Naive thymus-derived CD4-positive, alpha-beta T cell (primary cell): ENCODE measurements around the gene GPLD1. TPM values are rescaled to one million over a fixed set of nuclear protein-coding genes. Genes with fewer than 3 reads are reported as not detected.
"Not testable (repeated sequence)": the region's sequence is repeated elsewhere in the genome, so short reads cannot be mapped to it uniquely, and the experiment has no call there.

Experiments used
- ATAC-seq: fragments of 150-1000 bp; cut with Tn5 transposase; 2 replicates; pipeline ENCODE4 v1.10.0; 2021; ENCODE audit warnings: mild to moderate bottlenecking, moderate library complexity
- CTCF ChIA-PET: fragments of 350-600 bp; sonication (Branson Sonifier 250); formaldehyde crosslinking; loops from one replicate; lab custom pipeline; 2021; ENCODE audit warnings: antibody characterized with exemption; lab: Charles Lee
- POLR2A ChIA-PET: fragments of 350-600 bp; sonication (Branson Sonifier 250); formaldehyde crosslinking; loops from one replicate; lab custom pipeline; 2021; ENCODE audit warnings: antibody characterized with exemption, inconsistent platforms; lab: Charles Lee
- DNase-seq, 9 donors: peaks; one replicate each; pipeline versions ENCODE4 v3.0.0 to v3.0.0-alpha.2; 2020 to 2022; ENCODE audit warnings: mixed read lengths in 1 of 9
- H3K27ac ChIP-seq: one replicate; pipeline ENCODE4 v1.7.0; 2013; ENCODE audit warnings: mild to moderate bottlenecking, low read depth, low read length, moderate library complexity
- H3K27me3 ChIP-seq, 2 donors: one replicate each; pipeline ENCODE4 v1.7.0; 2013; ENCODE audit warnings: low read length in 2 of 2, mild to moderate bottlenecking in 2 of 2, moderate library complexity in 2 of 2; ENCODE audit not compliant: control insufficient read depth in 2 of 2, insufficient read depth in 2 of 2
- H3K36me3 ChIP-seq, 3 experiments: 1 replicate in 2 of 3; 2 replicates in 1 of 3; pipeline ENCODE4 v1.7.0; 2013; ENCODE audit warnings: low read length in 3 of 3, mild to moderate bottlenecking in 3 of 3, moderate library complexity in 1 of 3; ENCODE audit not compliant: insufficient read depth in 3 of 3, control insufficient read depth in 2 of 3
- H3K4me1 ChIP-seq, 2 donors: one replicate each; pipeline ENCODE4 v1.7.0; 2013; ENCODE audit warnings: low read length in 2 of 2, mild to moderate bottlenecking in 2 of 2, moderate library complexity in 1 of 2; ENCODE audit not compliant: control insufficient read depth in 2 of 2, insufficient read depth in 2 of 2
- H3K4me3 ChIP-seq: 2 replicates; pipeline ENCODE4 v1.7.0; 2013; ENCODE audit warnings: mild to moderate bottlenecking, low read length
- H3K9me3 ChIP-seq, 3 experiments: 1 replicate in 2 of 3; 2 replicates in 1 of 3; pipeline ENCODE4 v1.7.0; 2013; ENCODE audit warnings: low read length in 3 of 3; ENCODE audit not compliant: control insufficient read depth in 2 of 3
- H3K27ac Mint-ChIP-seq, 9 donors: one replicate each; pipeline ENCODE4 v1.8.0; 2020 to 2022; ENCODE audit warnings: mixed read lengths in 9 of 9, mild to moderate bottlenecking in 8 of 9, moderate library complexity in 5 of 9, inconsistent platforms in 2 of 9
- H3K27me3 Mint-ChIP-seq, 5 donors: one replicate each; pipeline ENCODE4 v1.8.0; 2021 to 2022; ENCODE audit warnings: mixed read lengths in 5 of 5, mild to moderate bottlenecking in 1 of 5
- H3K36me3 Mint-ChIP-seq, 5 donors: one replicate each; pipeline ENCODE4 v1.8.0; 2020 to 2022; ENCODE audit warnings: mixed read lengths in 5 of 5, mild to moderate bottlenecking in 3 of 5, inconsistent platforms in 1 of 5
- H3K4me1 Mint-ChIP-seq, 7 donors: one replicate each; pipeline ENCODE4 v1.8.0; 2020 to 2022; ENCODE audit warnings: mixed read lengths in 7 of 7, mild to moderate bottlenecking in 3 of 7, inconsistent platforms in 1 of 7
- H3K4me3 Mint-ChIP-seq, 10 donors: one replicate each; pipeline ENCODE4 v1.8.0; 2020 to 2022; ENCODE audit warnings: mild to moderate bottlenecking in 10 of 10, mixed read lengths in 10 of 10, moderate library complexity in 6 of 10, inconsistent platforms in 2 of 10
- H3K9me3 Mint-ChIP-seq, 11 donors: one replicate each; pipeline ENCODE4 v1.8.0; 2020 to 2022; ENCODE audit warnings: mixed read lengths in 11 of 11, mild to moderate bottlenecking in 4 of 11, inconsistent platforms in 1 of 11, moderate library complexity in 1 of 11
- intact Hi-C, 2 donors: fragments of 100-400 bp; cut with micrococcal nuclease; formaldehyde crosslinking; loops; one replicate each; pipeline ENCODE4 v1.15.1; 2023
- polyA plus RNA-seq, 2 donors: library from polyadenylated mRNA; unstranded; fragments of 300-500 nt; fragmentation: Illumina TruSeq; gene quantifications; one replicate each; pipeline ENCODE4 v1.2.3, GENCODE V29; 2021
- total RNA-seq, 6 experiments: library from RNA in 5 of 6; stranded (reverse) in 5 of 6; gene quantifications; 1 replicate in 5 of 6; 2 replicates in 1 of 6; pipeline ENCODE4 v1.2.3 and lab custom pipeline; 2021 to 2026

Gene GPLD1
- total and polyA plus RNA-seq, 7 experiments from 2014 or later = 0.44 to 1.7 (median 0.94) TPM

DNA sequence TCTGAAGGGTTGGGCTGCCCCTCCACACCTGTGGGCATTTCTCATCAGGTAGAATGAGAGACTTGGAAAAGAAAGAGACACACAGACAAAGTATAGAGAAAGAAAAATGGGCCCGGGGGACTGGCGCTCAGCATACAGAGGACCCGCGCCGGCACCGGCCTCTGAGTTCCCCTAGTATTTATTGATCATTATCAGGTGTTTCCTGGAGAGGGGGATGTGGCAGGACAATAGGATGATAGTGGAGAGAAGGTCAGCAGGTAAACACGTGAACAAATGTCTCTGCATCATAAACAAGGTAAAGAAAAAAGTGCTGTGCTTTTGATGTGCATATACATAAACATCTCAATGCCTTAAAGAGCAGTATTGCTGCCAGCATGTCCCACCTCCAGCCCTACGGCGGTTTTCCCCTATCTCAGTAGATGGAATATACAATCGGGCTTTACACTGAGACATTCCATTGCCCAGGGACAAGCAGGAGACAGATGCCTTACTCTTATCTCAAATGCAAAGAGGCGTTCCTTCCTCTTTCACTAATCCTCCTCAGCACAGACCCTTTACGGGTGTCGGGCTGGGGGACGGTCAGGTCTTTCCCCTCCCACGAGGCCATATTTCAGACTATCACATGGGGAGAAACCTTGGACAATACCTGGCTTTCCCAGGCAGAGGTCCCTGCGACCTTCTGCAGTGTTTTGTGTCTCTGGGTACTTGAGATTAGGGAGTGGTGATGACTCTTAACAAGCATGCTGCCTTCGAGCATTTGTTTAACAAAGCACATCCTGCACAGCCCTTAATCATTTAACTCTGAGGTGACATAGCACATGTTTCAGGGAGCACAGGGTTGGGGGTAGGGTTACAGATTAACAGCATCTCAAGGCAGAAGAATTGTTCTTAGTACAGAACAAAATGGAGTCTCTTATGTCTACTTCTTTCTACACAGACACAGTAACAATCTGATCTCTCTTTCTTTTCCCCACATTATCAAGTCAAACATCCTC lies 89.0 kb downstream of the GPLD1 start:
- H3K4me3 ChIP-seq, CTCF ChIA-PET, H3K27me3 ChIP-seq, H3K36me3 ChIP-seq, H3K36me3 Mint-ChIP-seq, H3K4me1 ChIP-seq, ATAC-seq, H3K9me3 ChIP-seq, H3K27ac Mint-ChIP-seq, H3K27ac ChIP-seq, DNase-seq: not testable (repeated sequence)
- intact Hi-C loops = loop anchor here in 1 of 2 donors (5.0 kb wide), 2 partner anchors 118 to 737 kb away; no protein-coding TSS in a partner anchor
- POLR2A ChIA-PET = interaction anchor here (0.7 kb wide), 1 partner anchor 360 kb away, joined by 3 read pairs; no protein-coding TSS in a partner anchor
- Mint-ChIP-seq H3K4me1 (peaks cover 9 to 31% (median 28%) of the 10 kb centered on the region in 7 donors), H3K9me3 (peaks cover 0 to 14% (median 6%) of the 10 kb centered on the region in 11 donors), H3K4me3 (peak overlapping the region in 3 of 10 donors; percentile 0 to 69 (median 6)), H3K27me3 (peaks cover 31 to 46% (median 35%) of the 10 kb centered on the region in 5 donors)

DNA sequence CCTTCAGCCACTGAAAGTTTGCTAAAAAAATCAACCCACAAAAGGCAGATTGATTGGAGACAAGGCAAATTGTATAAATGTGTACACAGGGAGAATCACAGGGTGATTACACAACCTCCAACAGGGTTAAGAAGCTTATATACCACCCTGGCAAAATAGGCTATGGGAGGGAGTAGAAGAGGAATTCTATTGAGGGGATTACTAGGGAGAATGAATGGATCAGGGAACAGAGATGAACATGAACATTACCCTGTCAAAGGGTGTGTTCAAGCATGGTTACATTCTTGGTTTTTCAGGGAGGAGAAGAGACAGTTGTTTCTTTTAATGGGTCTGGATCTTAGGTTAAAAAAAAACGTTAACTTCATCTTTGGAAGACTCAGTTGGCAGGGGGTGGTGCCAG lies 91.7 kb downstream of the GPLD1 start:
- peaks cover 0 to 6% (median 0%) of the 10 kb centered on the region in 3 experiments for H3K9me3 ChIP-seq
- H3K27ac ChIP-seq = no peak overlapping the region
- no peak overlapping the region for H3K4me3 ChIP-seq
- intact Hi-C loops = no loop called here
- Mint-ChIP-seq H3K27me3 (peaks cover 31 to 53% (median 44%) of the 10 kb centered on the region in 5 donors), H3K9me3 (peaks cover 0 to 14% (median 6%) of the 10 kb centered on the region in 11 donors), H3K27ac (no peak overlapping the region), H3K4me1 (peaks cover 0 to 11% (median 6%) of the 10 kb centered on the region in 7 donors), H3K36me3 (peaks cover 0 to 5% (median 0%) of the 10 kb centered on the region in 5 donors), H3K4me3 (no peak overlapping the region)
- DNase-seq = no peak
- no peaks in the 10 kb centered on the region for H3K27me3 ChIP-seq
- POLR2A ChIA-PET = no interaction called here
- no peaks in the 10 kb centered on the region for H3K4me1 ChIP-seq
- H3K36me3 ChIP-seq = no peaks in the 10 kb centered on the region
- CTCF ChIA-PET = interaction anchor here (0.7 to 1.2 kb wide), 2 partner anchors 10 to 892 kb away, joined by 3 to 4 read pairs; no protein-coding TSS in a partner anchor
- ATAC-seq = no peak

DNA sequence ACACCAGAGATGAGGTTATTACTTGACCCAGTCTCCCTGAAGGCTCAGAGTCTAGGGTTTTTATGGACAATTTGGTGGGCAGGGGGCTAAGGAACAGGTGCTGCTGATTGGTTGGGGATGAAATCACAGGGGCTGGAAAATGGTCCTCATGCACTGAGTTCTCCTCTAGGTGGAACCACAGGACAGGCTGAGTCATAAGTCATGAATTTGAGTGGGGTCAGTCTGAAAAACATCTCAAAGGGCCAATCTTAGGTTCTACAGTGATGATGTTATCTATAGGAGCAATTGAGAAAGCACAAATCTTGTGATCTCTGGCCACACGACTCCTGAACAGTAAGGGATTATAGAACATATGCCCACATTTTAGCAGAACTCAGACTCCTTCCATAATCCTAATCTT lies 92.6 kb downstream of the GPLD1 start:
- Histone ChIP-seq H3K9me3 (peaks cover 0 to 6% (median 0%) of the 10 kb centered on the region in 3 experiments), H3K36me3 (no peaks in the 10 kb centered on the region), H3K27ac (no peak overlapping the region), H3K27me3 (no peaks in the 10 kb centered on the region), H3K4me3 (no peak overlapping the region), H3K4me1 (no peaks in the 10 kb centered on the region)
- ChIA-PET POLR2A (no interaction called here), CTCF (interaction anchor here (1.2 kb wide), 1 partner anchor 9 kb away, joined by 4 read pairs; no protein-coding TSS in a partner anchor)
- Mint-ChIP-seq H3K4me3 (no peak overlapping the region), H3K27me3 (peaks cover 31 to 53% (median 44%) of the 10 kb centered on the region in 5 donors), H3K36me3 (peaks cover 0 to 5% (median 0%) of the 10 kb centered on the region in 5 donors), H3K9me3 (peaks cover 0 to 14% (median 6%) of the 10 kb centered on the region in 11 donors), H3K4me1 (peaks cover 0 to 9% (median 0%) of the 10 kb centered on the region in 7 donors), H3K27ac (peak overlapping the region in 1 of 9 donors; percentile 17)
- no peak for DNase-seq
- no peak for ATAC-seq
- intact Hi-C loops = no loop called here

DNA sequence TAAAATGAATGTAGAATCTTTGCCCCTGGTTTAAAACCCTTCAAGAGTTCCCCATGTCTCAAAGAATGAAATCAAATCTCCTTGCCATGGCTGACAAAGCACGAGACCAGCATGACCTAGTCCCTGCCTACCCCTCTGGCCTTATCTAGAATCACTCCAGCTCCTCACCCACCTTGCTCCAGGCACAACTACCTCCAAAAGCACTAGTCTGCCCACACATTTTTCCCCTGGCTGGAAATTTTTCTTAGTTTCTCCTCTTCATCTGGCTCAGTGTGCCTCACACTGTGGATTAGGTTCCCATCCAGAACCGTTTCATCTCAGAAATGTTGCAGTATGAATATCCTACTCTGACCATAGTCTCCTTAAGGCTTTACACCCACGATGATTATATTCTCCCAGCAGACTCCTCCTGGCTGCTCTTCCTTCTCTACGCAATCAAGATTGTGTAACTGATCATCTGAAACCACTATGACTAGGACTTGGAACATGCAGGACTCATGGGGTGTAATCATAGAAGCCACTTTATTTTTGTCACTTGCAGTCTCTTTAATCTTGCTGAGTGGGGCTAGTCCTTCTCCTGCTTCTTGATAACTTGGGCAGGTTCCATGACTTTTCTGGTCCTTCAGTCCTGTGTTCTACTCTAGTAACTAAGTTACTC lies 94.5 kb downstream of the GPLD1 start:
- H3K4me1 Mint-ChIP-seq = peaks cover 0 to 5% (median 0%) of the 10 kb centered on the region in 7 donors
- H3K9me3 ChIP-seq = peaks cover 0 to 6% (median 0%) of the 10 kb centered on the region in 3 experiments
- no peak overlapping the region for H3K4me3 ChIP-seq
- ATAC-seq = peak; percentile 24
- no peaks in the 10 kb centered on the region for H3K4me1 ChIP-seq
- H3K27me3 Mint-ChIP-seq = peaks cover 22 to 48% (median 38%) of the 10 kb centered on the region in 5 donors
- no peaks in the 10 kb centered on the region for H3K27me3 ChIP-seq
- H3K4me3 Mint-ChIP-seq = no peak overlapping the region
- intact Hi-C loops = no loop called here
- peak overlapping the region in 1 of 9 donors; percentile 51 for H3K27ac Mint-ChIP-seq
- no peaks in the 10 kb centered on the region for H3K36me3 ChIP-seq
- ChIA-PET POLR2A (no interaction called here), CTCF (no interaction called here)
- H3K9me3 Mint-ChIP-seq = peaks cover 0 to 14% (median 6%) of the 10 kb centered on the region in 11 donors
- no peak for DNase-seq
- H3K36me3 Mint-ChIP-seq = peaks cover 0 to 5% (median 0%) of the 10 kb centered on the region in 5 donors
- H3K27ac ChIP-seq = no peak overlapping the region

DNA sequence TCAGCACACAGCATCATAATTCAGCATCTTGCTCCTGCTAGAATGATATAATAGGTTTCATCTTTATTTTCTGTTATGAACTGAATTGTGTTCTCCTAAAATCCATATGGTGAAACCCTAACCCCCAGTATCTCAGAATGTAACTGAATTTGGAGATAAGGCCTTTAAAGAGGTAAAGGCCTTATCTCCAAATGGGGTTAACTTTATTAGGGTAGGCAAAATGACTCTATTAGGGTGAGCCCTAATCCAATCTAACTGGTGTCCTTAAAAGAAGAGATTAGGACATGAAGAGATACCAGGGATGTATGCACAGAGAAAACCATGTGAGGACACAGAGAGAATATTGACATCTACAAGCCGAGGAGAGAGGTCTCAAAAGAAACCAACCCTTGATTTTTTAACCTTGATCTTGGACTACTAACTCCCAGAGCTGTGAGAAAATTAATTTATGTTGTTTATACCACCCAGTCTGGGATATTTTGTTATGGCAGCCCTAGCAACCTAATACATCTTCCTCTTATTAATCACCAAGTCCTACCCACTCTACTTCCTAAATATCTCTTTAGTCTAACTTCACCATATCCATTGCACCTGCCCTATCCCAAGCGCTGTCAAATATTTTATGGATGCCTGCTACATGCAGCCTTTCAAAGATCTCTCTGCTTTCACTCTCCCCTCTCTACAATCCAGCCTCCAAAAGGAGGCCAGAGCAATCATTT lies 95.2 kb downstream of the GPLD1 start:
- Mint-ChIP-seq H3K27me3 (peaks cover 15 to 41% (median 31%) of the 10 kb centered on the region in 5 donors), H3K4me1 (peaks cover 0 to 5% (median 0%) of the 10 kb centered on the region in 7 donors), H3K36me3 (peaks cover 0 to under 1% (median 0%) of the 10 kb centered on the region in 5 donors), H3K27ac (no peak overlapping the region), H3K9me3 (peaks cover 0 to 14% (median 6%) of the 10 kb centered on the region in 11 donors), H3K4me3 (no peak overlapping the region)
- Histone ChIP-seq H3K4me1 (no peaks in the 10 kb centered on the region), H3K27ac (no peak overlapping the region), H3K36me3 (no peaks in the 10 kb centered on the region), H3K4me3 (no peak overlapping the region), H3K9me3 (peaks cover 0 to 6% (median 0%) of the 10 kb centered on the region in 3 experiments), H3K27me3 (no peaks in the 10 kb centered on the region)
- CTCF ChIA-PET = no interaction called here
- ATAC-seq (no peak), DNase-seq (no peak)
- POLR2A ChIA-PET = no interaction called here
- intact Hi-C loops = no loop called here
